Panc1 (cell line): ENCODE data around the gene ADAMTS9. TPM values are rescaled to one million over a fixed set of nuclear protein-coding genes. Genes with fewer than 3 reads are reported as not detected.

ENCODE experiments used
- ATAC-seq: fragments of 200-7000 bp; cut with Tn5 transposase; 2 replicates; pipeline ENCODE4 v1.9.1; 2020; ENCODE audit warnings: mild to moderate bottlenecking, moderate library complexity
- BruUV-seq: library from RNA; stranded (reverse); fragments of 400-500 nt; replicated peaks from 2 replicates; lab custom pipeline; 2021; lab: Mats Ljungman, UMichigan
- CTCF ChIA-PET: fragments of 300-600 bp; sonication (Branson Sonifier 250); formaldehyde crosslinking; loops from one replicate; lab custom pipeline; 2022; ENCODE audit warnings: antibody characterized with exemption; lab: Charles Lee
- POLR2A ChIA-PET: fragments of 300-600 bp; sonication (Branson Sonifier 250); formaldehyde crosslinking; loops from one replicate; lab custom pipeline; 2022; ENCODE audit warnings: antibody characterized with exemption; lab: Charles Lee
- DNase-seq: peaks from one replicate; pipeline ENCODE4 v3.0.0-alpha.2; 2010; ENCODE audit warnings: low read depth, low spot score
- H3K27ac ChIP-seq: 2 replicates; pipeline ENCODE4 v1.5.1; 2011; ENCODE audit warnings: mild to moderate bottlenecking, low read length, inconsistent platforms
- H3K27me3 ChIP-seq: fragments of 200-500 bp; sonication (Bioruptor generic); 2 replicates; pipeline ENCODE4 v1.6.0; 2014; ENCODE audit warnings: low read length, inconsistent platforms; ENCODE audit not compliant: control insufficient read depth, insufficient read depth
- H3K36me3 ChIP-seq: fragments of 200-500 bp; sonication (Bioruptor generic); 2 replicates; pipeline ENCODE4 v1.5.1; 2014; ENCODE audit warnings: inconsistent platforms, mild to moderate bottlenecking, low read length, moderate library complexity; ENCODE audit not compliant: control insufficient read depth, insufficient read depth
- H3K4me1 ChIP-seq: 2 replicates; pipeline ENCODE4 v1.5.1; 2011; ENCODE audit warnings: inconsistent platforms, mild to moderate bottlenecking, low read length, moderate library complexity; ENCODE audit not compliant: control insufficient read depth, insufficient read depth
- H3K4me3 ChIP-seq, 2 experiments: 2 replicates each; pipeline ENCODE4 v1.5.1; 2011 to 2012; ENCODE audit warnings: low read depth in 2 of 2, low read length in 2 of 2, mild to moderate bottlenecking in 2 of 2, inconsistent platforms in 1 of 2, moderate library complexity in 1 of 2
- H3K9me3 ChIP-seq: fragments of 200-500 bp; sonication (Bioruptor generic); 2 replicates; pipeline ENCODE4 v1.5.1; 2014; ENCODE audit warnings: low read depth, mild to moderate bottlenecking, inconsistent platforms, low read length, moderate library complexity; ENCODE audit not compliant: control insufficient read depth, insufficient read depth
- POLR2AphosphoS5 ChIP-seq: IDR thresholded peaks from 2 replicates; pipeline ENCODE4 v1.6.1; 2012; ENCODE audit warnings: mild to moderate bottlenecking, low read depth, low read length, moderate library complexity
- SIN3A ChIP-seq: IDR thresholded peaks from 2 replicates; pipeline ENCODE4 v1.6.1; 2012; ENCODE audit warnings: low read depth, mild to moderate bottlenecking, low read length, moderate library complexity, borderline replicate concordance; ENCODE audit not compliant: insufficient read depth
- TCF7L2 ChIP-seq: IDR thresholded peaks from 2 replicates; pipeline ENCODE4 v1.6.1; 2011; ENCODE audit warnings: mild to moderate bottlenecking, low read depth, low read length, inconsistent platforms
- in situ Hi-C: cut with HindIII; loops from 2 replicates; pipeline ENCODE4 v1.10.0; 2016; ENCODE audit warnings: low sequenced_read_pairs, low pct_unique_long_range_greater_than_20kb
- intact Hi-C: fragments of 100-400 bp; cut with micrococcal nuclease; formaldehyde crosslinking; loops from one replicate; pipeline ENCODE4 v1.10.0; 2022; ENCODE audit not compliant: unreplicated experiment
- total RNA-seq: library from RNA; stranded (reverse); gene quantifications from one replicate; pipeline ENCODE4 v1.2.1, GENCODE V29; 2021; ENCODE audit not compliant: unreplicated experiment
- TF ChIP-seq, protein P1 (sequence below), 2 experiments: IDR thresholded peaks; 2 replicates each; pipeline ENCODE4 v1.6.1; 2011 to 2012; ENCODE audit warnings: low read depth in 2 of 2, control low read depth in 1 of 2, low read length in 1 of 2, mild to moderate bottlenecking in 1 of 2, moderate library complexity in 1 of 2; ENCODE audit not compliant: insufficient read depth in 1 of 2
- TF ChIP-seq, protein P2 (sequence below): fragments of 450-650 bp; IDR thresholded peaks from 2 replicates; pipeline ENCODE4 v1.5.1; 2017; ENCODE audit warnings: mild to moderate bottlenecking

Gene ADAMTS9
- total RNA-seq, 1 experiment from 2014 or later: 0.05 TPM

DNA sequence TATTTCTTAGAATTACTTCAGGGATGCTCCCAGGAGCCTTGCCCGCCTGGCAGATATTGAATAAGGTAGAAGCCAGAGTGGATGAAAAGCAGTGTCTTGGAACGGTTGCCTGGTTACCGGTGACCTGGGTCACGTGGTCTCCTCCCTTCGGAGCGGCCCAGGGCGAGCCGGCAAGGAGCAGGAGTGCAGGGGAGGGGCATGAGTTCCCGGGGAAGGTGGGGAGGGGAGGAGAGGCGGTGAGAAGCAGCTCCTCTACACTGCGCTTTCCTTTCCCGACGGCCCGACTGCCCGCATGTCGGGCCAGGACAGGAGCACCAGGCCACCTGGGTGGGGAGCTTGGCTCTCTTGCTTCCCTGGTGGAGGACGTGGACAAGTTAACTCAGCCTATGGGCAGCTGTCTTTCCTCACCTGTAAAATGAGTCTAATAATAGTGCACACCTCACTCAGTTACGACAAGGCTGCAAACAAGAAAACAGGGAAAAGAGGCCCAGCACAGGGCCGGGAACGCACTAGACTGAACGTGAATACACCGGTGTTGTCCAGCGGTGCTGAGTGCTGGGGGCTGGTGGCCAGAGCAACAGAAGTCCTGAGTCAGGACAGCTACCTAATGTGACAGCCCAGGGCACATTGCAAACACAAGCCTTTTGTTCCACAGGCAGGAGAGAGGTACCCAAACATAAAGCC lies 198.3 kb downstream of the ADAMTS9 start:
- no peaks in the 10 kb centered on the region for H3K4me1 ChIP-seq
- no TSS peak for BruUV-seq
- H3K9me3 ChIP-seq: no peaks in the 10 kb centered on the region
- ChIA-PET POLR2A (no interaction called here), CTCF (interaction anchor here (0.7 kb wide), 1 partner anchor 11 kb away, joined by 3 read pairs; no protein-coding TSS in a partner anchor)
- H3K27me3 ChIP-seq: peaks cover 2% of the 10 kb centered on the region
- no peak overlapping the region for H3K4me3 ChIP-seq
- ATAC-seq (no peak), DNase-seq (no peak)
- in situ Hi-C loops (no loop called here), intact Hi-C loops (no loop called here)
- no peak overlapping the region for H3K27ac ChIP-seq
- TF ChIP-seq POLR2AphosphoS5 (no peak), TCF7L2 (no peak), SIN3A (no peak)
- TF ChIP-seq, protein P1, sequence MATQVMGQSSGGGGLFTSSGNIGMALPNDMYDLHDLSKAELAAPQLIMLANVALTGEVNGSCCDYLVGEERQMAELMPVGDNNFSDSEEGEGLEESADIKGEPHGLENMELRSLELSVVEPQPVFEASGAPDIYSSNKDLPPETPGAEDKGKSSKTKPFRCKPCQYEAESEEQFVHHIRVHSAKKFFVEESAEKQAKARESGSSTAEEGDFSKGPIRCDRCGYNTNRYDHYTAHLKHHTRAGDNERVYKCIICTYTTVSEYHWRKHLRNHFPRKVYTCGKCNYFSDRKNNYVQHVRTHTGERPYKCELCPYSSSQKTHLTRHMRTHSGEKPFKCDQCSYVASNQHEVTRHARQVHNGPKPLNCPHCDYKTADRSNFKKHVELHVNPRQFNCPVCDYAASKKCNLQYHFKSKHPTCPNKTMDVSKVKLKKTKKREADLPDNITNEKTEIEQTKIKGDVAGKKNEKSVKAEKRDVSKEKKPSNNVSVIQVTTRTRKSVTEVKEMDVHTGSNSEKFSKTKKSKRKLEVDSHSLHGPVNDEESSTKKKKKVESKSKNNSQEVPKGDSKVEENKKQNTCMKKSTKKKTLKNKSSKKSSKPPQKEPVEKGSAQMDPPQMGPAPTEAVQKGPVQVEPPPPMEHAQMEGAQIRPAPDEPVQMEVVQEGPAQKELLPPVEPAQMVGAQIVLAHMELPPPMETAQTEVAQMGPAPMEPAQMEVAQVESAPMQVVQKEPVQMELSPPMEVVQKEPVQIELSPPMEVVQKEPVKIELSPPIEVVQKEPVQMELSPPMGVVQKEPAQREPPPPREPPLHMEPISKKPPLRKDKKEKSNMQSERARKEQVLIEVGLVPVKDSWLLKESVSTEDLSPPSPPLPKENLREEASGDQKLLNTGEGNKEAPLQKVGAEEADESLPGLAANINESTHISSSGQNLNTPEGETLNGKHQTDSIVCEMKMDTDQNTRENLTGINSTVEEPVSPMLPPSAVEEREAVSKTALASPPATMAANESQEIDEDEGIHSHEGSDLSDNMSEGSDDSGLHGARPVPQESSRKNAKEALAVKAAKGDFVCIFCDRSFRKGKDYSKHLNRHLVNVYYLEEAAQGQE (IDR thresholded peaks at IDR 0.05; ENCODE audit: insufficient read depth in 1 of 2, low read depth in 2 of 2, low read length in 1 of 2): no peak
- TF ChIP-seq, protein P2, sequence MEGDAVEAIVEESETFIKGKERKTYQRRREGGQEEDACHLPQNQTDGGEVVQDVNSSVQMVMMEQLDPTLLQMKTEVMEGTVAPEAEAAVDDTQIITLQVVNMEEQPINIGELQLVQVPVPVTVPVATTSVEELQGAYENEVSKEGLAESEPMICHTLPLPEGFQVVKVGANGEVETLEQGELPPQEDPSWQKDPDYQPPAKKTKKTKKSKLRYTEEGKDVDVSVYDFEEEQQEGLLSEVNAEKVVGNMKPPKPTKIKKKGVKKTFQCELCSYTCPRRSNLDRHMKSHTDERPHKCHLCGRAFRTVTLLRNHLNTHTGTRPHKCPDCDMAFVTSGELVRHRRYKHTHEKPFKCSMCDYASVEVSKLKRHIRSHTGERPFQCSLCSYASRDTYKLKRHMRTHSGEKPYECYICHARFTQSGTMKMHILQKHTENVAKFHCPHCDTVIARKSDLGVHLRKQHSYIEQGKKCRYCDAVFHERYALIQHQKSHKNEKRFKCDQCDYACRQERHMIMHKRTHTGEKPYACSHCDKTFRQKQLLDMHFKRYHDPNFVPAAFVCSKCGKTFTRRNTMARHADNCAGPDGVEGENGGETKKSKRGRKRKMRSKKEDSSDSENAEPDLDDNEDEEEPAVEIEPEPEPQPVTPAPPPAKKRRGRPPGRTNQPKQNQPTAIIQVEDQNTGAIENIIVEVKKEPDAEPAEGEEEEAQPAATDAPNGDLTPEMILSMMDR: no peak
- no peaks in the 10 kb centered on the region for H3K36me3 ChIP-seq

DNA sequence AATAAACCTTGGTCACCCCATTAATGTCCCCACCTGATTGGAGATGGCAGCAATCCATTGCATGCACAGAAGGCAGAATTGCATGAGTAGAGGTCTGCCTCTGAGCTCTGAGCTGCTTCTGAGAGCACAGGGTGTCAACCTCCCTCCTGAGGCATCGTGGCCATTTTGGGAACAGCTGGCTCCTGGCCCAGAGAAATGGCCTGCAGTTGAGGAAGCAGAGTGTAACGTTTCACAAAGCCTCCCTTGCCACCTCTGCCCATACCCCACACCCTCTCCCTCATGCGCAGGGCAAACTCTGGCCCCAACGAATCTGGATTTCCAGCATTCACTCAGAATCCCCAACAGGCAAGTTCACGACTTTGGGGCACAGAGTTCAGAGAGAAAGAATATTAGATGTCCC lies 198.9 kb downstream of the ADAMTS9 start:
- ChIA-PET POLR2A (no interaction called here), CTCF (no interaction called here)
- Histone ChIP-seq H3K9me3 (no peaks in the 10 kb centered on the region), H3K4me1 (no peaks in the 10 kb centered on the region), H3K27me3 (peaks cover 2% of the 10 kb centered on the region), H3K27ac (no peak overlapping the region), H3K36me3 (no peaks in the 10 kb centered on the region), H3K4me3 (no peak overlapping the region)
- intact Hi-C loops: no loop called here
- ATAC-seq (no peak), DNase-seq (no peak)
- BruUV-seq: no TSS peak
- in situ Hi-C loops: no loop called here
- no peak for TF ChIP-seq POLR2AphosphoS5
- TF ChIP-seq, protein P2: no peak
- TF ChIP-seq, protein P1 (IDR thresholded peaks at IDR 0.05; ENCODE audit: insufficient read depth in 1 of 2, low read depth in 2 of 2, low read length in 1 of 2): no peak
- no peak for TF ChIP-seq TCF7L2
- TF ChIP-seq SIN3A: no peak
